Measurements from ENCODE around the gene PLEKHA4.
A peak's percentile ranks its signal among the peaks of the same experiment; 100 is the strongest.

PLEKHA4 gene

GRCh38 chr19:48826606-48827020, 41.8 kb downstream of the PLEKHA4 start:
- no peaks in the 10 kb centered on the region for H3K27me3 ChIP-seq (ENCODE audit: control insufficient read depth, low read length)
- no peaks in the 10 kb centered on the region for H4K20me1 ChIP-seq (ENCODE audit: control insufficient read depth, insufficient read depth, low read depth, low read length)
- no peaks in the 10 kb centered on the region for H3K36me3 ChIP-seq (ENCODE audit: control insufficient read depth, low read length)
- no peak overlapping the region for H3K4me2 ChIP-seq (ENCODE audit: low read length)
- no peaks in the 10 kb centered on the region for H3K79me2 ChIP-seq (ENCODE audit: control insufficient read depth, low read length)
- H3F3A ChIP-seq (ENCODE audit: control insufficient read depth, insufficient read depth): 0 out of 2 replicates have a peak, but pooled peaks cover 2% of the 10 kb centered on the region
- H3K4me1 ChIP-seq (ENCODE audit: control insufficient read depth, low read length): no peaks in the 10 kb centered on the region
- no peak overlapping the region for H3K27ac ChIP-seq (ENCODE audit: low read depth, low read length)
- no peak overlapping the region for H3K4me3 ChIP-seq (ENCODE audit: low read length)
- no peaks in the 10 kb centered on the region for H3K9me2 ChIP-seq (replicated peaks; ENCODE audit: control insufficient read depth, low read length)
- H3K9me3 ChIP-seq (ENCODE audit: control insufficient read depth, insufficient read depth, low read length): peaks cover 9% of the 10 kb centered on the region; the same call in 1 of the 2 replicates
- TF ChIP-seq CTCF (IDR thresholded peaks at IDR 0.05; ENCODE audit: low read depth, low read length, poor library complexity, severe bottlenecking) (peak; percentile 46), EZH2phosphoT487 (IDR thresholded peaks at IDR 0.05; ENCODE audit: borderline replicate concordance, low read length) (no peak)

- Histone ChIP-seq H3K27ac (ENCODE audit: low read depth, low read length) (no peak overlapping the region), H3K4me1 (ENCODE audit: control insufficient read depth, low read length) (peaks cover 6% of the 10 kb centered on the region; the same call in 1 of the 2 replicates), H3K79me2 (ENCODE audit: control insufficient read depth, low read length) (no peaks in the 10 kb centered on the region), H3K4me3 (ENCODE audit: low read length) (no peak overlapping the region), H3K36me3 (ENCODE audit: control insufficient read depth, low read length) (no peaks in the 10 kb centered on the region), H3F3A (ENCODE audit: control insufficient read depth, insufficient read depth) (0 out of 2 replicates have a peak, but pooled peaks cover 2% of the 10 kb centered on the region), H3K9me2 (replicated peaks; ENCODE audit: control insufficient read depth, low read length) (no peaks in the 10 kb centered on the region), H4K20me1 (ENCODE audit: control insufficient read depth, insufficient read depth, low read depth, low read length) (no peaks in the 10 kb centered on the region), H3K4me2 (ENCODE audit: low read length) (no peak overlapping the region), H3K27me3 (ENCODE audit: control insufficient read depth, low read length) (no peaks in the 10 kb centered on the region), H3K9me3 (ENCODE audit: control insufficient read depth, insufficient read depth, low read length) (peaks cover 9% of the 10 kb centered on the region; the same call in 1 of the 2 replicates)
- no peak for TF ChIP-seq EZH2phosphoT487 (IDR thresholded peaks at IDR 0.05; ENCODE audit: borderline replicate concordance, low read length)
- TF ChIP-seq CTCF (IDR thresholded peaks at IDR 0.05; ENCODE audit: low read depth, low read length, poor library complexity, severe bottlenecking): no peak
Measured at GRCh38 chr19:48822514-48822913, 45.9 kb downstream of the PLEKHA4 start.

GRCh38 chr19:48821633-48822032, 46.8 kb downstream of the PLEKHA4 start:
- H3K9me3 ChIP-seq (ENCODE audit: control insufficient read depth, insufficient read depth, low read length): peaks cover 9% of the 10 kb centered on the region; the same call in 1 of the 2 replicates
- no peaks in the 10 kb centered on the region for H3K27me3 ChIP-seq (ENCODE audit: control insufficient read depth, low read length)
- H3K79me2 ChIP-seq (ENCODE audit: control insufficient read depth, low read length): no peaks in the 10 kb centered on the region
- 0 out of 2 replicates have a peak, but pooled peaks cover 2% of the 10 kb centered on the region for H3F3A ChIP-seq (ENCODE audit: control insufficient read depth, insufficient read depth)
- no peaks in the 10 kb centered on the region for H3K9me2 ChIP-seq (replicated peaks; ENCODE audit: control insufficient read depth, low read length)
- no peak overlapping the region for H3K4me2 ChIP-seq (ENCODE audit: low read length)
- H4K20me1 ChIP-seq (ENCODE audit: control insufficient read depth, insufficient read depth, low read depth, low read length): no peaks in the 10 kb centered on the region
- H3K27ac ChIP-seq (ENCODE audit: low read depth, low read length): no peak overlapping the region
- no peak overlapping the region for H3K4me3 ChIP-seq (ENCODE audit: low read length)
- no peak for TF ChIP-seq EZH2phosphoT487 (IDR thresholded peaks at IDR 0.05; ENCODE audit: borderline replicate concordance, low read length)
- TF ChIP-seq CTCF (IDR thresholded peaks at IDR 0.05; ENCODE audit: low read depth, low read length, poor library complexity, severe bottlenecking): no peak
- no peaks in the 10 kb centered on the region for H3K36me3 ChIP-seq (ENCODE audit: control insufficient read depth, low read length)
- H3K4me1 ChIP-seq (ENCODE audit: control insufficient read depth, low read length): peaks cover 6% of the 10 kb centered on the region; the same call in 1 of the 2 replicates
